Measurements from ENCODE around the gene NME5.
"Not testable (repeated sequence)": the region's sequence is repeated elsewhere in the genome, so short reads cannot be mapped to it uniquely, and the experiment has no call there.

The NME5 gene, protein sequence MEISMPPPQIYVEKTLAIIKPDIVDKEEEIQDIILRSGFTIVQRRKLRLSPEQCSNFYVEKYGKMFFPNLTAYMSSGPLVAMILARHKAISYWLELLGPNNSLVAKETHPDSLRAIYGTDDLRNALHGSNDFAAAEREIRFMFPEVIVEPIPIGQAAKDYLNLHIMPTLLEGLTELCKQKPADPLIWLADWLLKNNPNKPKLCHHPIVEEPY

DNA sequence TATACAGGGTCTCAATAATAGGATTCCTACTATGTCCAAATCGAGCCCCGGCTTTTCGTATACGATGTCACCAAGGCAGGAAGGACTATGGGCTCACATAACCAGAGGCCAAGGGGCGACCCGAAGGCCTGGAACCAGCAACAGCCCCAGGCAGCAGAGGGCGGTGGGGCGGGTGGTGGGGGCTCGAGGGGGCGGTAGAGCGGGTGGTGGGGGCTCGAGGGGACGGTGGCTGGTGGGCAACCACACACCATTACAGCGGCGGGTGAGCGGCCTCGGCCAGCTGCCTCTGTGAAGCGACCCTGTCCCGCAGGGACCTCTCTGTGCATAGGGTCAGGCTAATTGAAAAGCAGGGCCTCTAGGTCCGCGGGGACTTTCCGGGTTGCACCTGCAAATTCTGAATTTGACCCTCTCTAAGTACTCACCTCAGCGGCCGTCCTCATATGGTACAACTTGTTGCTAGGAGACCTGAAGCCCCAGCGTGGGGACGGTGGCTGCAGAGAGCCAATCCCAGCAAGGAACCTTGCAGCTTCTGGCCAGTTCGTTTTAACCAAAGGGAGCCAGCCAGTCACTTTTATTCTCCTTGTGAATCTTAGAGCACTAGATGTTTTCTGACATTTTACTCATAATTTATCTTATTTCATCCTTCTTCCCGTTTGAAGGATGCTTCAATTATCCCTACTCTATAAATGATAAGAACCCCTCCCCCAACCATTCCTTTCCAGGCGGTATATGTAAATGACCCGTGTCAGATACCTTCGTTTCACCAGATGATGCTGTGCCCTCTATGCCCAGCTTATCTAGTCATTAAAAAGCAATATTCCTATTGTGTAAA, at the start of gene NME5:
Gene NME5, minus strand, starts transcription at position 480 of the 832 bp plus-strand sequence. CDS start 648 bp downstream, outside the sequence.
- no peak for DNase-seq (ENCODE audit: low read depth in 3 of 3)

- no peak for DNase-seq (ENCODE audit: low read depth in 3 of 3)
Observed at GRCh38 chr5:138188626-138189025, 49.4 kb upstream of the NME5 start.

DNA sequence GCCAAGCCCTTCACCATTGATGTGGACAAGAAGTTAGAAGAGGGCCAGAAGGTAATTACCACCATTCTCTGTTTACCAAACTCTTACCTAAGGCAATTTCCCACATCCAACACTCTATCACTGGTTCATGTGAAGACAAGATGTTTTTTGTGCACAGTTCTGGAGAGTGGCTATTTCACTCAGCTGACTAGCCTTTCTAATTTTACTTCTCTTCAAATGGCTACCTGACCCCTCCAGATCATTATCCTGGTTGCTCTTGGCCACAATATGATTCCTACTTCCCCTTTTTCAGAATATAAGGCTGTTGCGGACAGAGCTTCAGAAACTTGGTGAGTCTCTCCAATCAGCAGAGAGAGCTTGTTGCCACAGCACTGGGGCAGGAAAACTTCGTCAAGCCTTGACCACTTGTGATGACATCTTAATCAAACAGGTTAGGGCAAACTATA, 46.8 kb upstream of the NME5 start:
- DNase-seq (ENCODE audit: low read depth in 3 of 3), result no peak

GRCh38 chr5:138182808-138183207, 43.6 kb upstream of the NME5 start:
- DNase-seq (ENCODE audit: low read depth in 3 of 3), result no peak

DNA sequence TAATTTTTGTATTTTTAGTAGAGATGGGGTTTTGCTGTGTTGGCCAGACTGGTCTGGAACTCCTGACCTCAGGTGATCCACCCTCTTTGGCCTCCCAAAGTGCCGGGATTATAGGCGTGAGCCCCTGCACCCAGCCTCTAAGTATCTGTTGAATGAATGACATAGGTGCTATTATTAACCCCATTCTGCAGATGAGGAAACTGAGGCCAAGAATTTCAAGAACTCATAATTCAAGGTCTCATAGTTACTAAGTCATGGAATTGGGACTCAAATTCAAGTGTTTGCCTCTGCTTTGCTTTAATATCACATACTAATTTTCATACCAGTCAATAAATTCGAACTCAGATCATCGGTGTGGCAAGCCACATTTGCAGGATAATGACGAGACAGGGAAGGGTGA, 41.6 kb upstream of the NME5 start:
- no peak for DNase-seq (ENCODE audit: low read depth in 3 of 3)

- no peak for DNase-seq (ENCODE audit: low read depth in 3 of 3)
Observed at GRCh38 chr5:138180183-138180782, 41.1 kb upstream of the NME5 start.

GRCh38 chr5:138179277-138179857, 40.1 kb upstream of the NME5 start:
- no peak for DNase-seq (ENCODE audit: low read depth in 3 of 3)

GRCh38 chr5:138178516-138179276, 39.5 kb upstream of the NME5 start, which contains the start of the genes BRD8 and KIF20A:
Gene BRD8 (minus strand): TSS chr5:138178630. CDS start chr5:138178614, 16 bp downstream.
Gene KIF20A (plus strand): TSS chr5:138179112. CDS start chr5:138179681, 569 bp downstream.
- DNase-seq (ENCODE audit: low read depth in 3 of 3), result peak; percentile 64 to 78 (median 65)

DNA sequence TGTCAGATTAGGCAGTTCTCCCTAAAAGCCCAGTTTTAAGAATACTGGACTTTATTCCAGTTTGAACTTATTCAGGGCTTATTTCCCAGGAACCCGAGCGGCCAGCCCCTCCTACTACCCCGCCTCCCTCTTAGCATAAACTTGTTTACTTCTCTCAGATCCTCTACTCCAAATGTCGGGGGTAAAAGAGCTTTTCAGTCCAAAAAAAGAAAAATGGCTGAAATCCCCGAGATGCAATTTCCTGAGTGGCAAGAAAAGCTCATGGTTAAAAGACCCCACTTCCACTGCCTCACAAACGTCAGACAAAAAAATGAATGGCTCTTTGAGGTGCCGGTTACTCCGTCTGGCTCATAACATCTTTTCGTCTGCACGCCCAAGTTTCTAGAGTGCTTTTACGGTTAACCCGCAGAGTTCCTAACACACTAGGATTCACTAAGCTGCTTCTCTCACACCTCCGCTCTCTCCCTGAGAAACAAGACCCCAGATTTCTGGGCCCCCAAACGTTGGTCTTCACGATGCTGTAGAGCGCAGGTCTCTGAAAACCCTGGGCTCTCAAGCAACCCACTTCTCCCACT, 38.8 kb upstream of the NME5 start:
- DNase-seq (ENCODE audit: low read depth in 3 of 3), result no peak

GRCh38 chr5:138170299-138170698, 31.1 kb upstream of the NME5 start:
- no peak for DNase-seq (ENCODE audit: low read depth in 3 of 3)

- no peak for DNase-seq (ENCODE audit: low read depth in 3 of 3)
Observed at GRCh38 chr5:138169124-138169523, 29.9 kb upstream of the NME5 start.

DNA sequence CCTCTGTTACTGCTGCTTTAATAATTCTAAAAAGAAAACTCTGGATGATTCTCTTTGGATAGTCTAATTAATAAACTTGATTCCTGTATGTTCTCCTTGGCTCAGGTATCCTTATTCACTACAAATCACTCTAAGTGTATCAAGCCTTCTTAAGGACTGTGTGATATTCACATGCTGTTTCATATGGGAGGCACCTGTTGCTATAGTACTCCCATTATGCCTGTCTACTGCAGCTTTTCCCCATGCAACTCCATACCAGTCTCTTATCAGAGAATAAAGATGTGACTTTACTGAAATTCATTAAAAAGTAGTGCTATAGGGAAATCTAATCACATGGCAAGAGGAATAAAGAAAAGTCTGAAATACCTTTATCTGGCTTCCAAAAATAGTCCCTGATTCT, 24.5 kb upstream of the NME5 start:
- DNase-seq (ENCODE audit: low read depth in 3 of 3), result no peak

- DNase-seq (ENCODE audit: low read depth in 3 of 3), result no peak
Observed at GRCh38 chr5:138160706-138161105, 21.5 kb upstream of the NME5 start.

- DNase-seq (ENCODE audit: low read depth in 3 of 3), result no peak
Observed at GRCh38 chr5:138159666-138160065, 20.4 kb upstream of the NME5 start.

- DNase-seq (ENCODE audit: low read depth in 3 of 3), result no peak
Observed at GRCh38 chr5:138157626-138158025, 18.4 kb upstream of the NME5 start.

DNA sequence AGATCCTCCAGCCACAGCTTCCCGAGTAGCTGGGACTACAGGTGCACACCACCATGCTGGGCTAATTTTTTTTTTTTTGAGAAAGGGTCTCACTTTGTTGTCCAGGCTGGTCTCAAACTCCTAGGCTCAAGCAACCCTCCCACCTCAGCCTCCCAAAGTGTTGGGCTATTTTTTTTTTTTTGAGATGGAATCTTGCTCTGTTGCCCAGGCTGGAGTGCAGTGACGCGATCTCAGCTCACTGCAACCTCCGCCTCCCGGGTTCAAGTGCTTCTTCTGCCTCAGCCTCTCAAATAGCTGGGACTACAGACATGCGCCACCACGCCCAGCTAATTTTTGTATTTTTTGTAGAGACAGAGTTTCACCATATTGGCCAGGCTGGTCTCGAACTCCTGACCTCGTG, 16.7 kb upstream of the NME5 start:
- DNase-seq (ENCODE audit: low read depth in 3 of 3), result not testable (repeated sequence)

- no peak for DNase-seq (ENCODE audit: low read depth in 3 of 3)
Observed at GRCh38 chr5:138149530-138149929, 10.3 kb upstream of the NME5 start.

DNA sequence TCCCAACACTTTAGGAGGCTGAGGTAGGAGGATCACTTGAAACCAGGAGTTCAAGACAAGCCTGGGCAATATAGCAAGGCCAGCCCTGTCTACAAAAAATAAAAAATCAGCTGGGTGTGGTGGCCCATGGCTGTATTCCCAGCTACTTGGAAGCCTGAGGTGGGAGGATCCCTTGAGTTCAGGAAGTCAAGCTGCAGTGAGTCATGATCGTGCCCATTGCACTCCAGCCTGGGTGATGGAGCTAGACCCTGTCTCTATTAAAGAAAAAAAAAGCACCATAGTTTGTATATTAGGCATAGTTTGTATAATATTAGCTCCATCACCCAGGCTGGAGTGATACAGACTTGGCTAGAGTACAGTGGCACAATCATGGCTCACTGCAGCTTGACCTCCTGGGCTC, 9.6 kb upstream of the NME5 start:
- no peak for DNase-seq (ENCODE audit: low read depth in 3 of 3)

DNA sequence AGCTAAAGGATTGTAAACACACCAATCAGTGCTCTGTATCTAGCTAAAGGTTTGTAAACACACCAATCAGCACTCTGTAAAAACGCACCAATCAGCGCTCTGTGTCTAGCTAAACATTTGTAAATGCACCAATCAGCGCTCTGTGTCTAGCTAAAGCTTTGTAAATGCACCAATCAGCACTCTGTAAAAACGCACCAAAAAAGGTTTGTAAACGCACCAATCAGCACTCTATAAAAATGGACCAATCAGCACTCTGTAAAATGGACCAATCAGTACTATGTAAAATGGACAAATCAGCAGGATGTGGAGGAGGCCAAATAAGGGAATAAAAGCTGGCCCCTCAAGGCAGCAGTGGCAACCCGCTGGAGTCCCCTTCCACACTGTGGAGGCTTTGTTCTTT, 4.3 kb upstream of the NME5 start:
- not testable (repeated sequence) for DNase-seq (ENCODE audit: low read depth in 3 of 3)

- no peak for DNase-seq (ENCODE audit: low read depth in 3 of 3)
Observed at GRCh38 chr5:138141734-138142133, 2.5 kb upstream of the NME5 start.

DNA sequence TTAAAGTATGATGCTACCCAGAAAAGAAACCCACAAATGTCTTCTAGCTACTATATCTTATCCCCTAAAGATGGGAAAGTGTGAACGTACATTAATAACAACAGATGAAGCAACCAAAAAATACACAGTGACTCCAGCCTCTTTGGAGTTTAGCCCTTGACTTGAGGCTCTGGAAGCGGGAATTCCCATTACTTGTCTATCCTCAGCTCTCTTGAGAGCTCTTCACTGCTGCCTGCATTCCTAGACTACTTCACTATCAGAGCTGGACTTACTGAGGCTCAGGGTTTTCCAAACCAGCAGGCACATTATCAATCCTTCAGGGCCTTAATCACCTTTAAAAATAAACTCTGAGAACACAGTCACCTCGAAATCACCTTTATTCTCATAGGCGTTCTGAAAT, 1.0 kb upstream of the NME5 start:
- no peak for DNase-seq (ENCODE audit: low read depth in 3 of 3)

Measured in stimulated activated CD4-positive, alpha-beta T cell treated with anti-CD3 and anti-CD28 coated beads, TNF-alpha, amount 100 ng/mL, for 4 hours (primary cell).